Activated CD4-positive, alpha-beta T cell treated with anti-CD3 and anti-CD28 coated beads, Interleukin-2, amount 50 U/mL, for 1 hour (primary cell): ENCODE measurements around the gene TTC39C.
"Not testable (repeated sequence)": the region's sequence is repeated elsewhere in the genome, so short reads cannot be mapped to it uniquely, and the experiment has no call there.

Experiments
- DNase-seq: peaks from one replicate; pipeline ENCODE4 v3.0.0-alpha.2; 2020

TTC39C gene

DNA sequence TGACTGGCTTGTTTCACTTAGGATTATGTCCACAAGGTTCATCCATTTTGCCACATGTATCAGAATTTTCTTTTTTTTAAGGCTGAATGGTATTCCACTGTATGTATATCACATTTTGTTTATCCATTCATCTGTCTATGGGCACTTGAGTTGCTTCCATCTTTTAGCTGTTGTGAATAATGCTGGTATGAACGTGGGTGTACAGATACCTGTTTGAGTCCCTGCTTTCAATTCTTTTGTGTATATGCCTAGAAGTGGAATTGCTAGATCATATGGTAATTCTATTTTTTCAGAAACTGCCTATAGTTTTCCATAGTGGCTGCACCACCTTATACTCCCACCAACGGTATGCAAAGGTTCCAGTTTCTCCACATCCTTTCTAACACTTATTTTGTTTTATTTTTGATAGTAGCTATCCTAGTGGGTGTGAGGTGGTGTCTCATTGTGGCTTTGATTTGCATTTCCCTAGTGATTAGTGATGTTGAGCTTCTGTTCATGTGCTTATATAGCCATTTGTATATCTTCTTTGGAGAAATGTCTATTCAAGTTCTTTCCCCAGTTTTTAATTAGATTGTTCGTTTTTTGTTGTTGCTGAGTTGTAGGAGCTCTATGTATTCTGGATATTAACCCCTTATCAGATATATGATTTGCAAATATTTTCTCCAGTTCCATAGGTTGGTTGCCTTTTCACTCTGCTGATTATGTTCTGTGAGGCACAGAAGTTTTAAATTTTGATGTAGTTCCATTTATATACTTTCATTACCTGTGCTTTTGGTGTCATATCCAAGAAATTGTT, 40.7 kb downstream of the TTC39C start:
- DNase-seq, result no peak

GRCh38 chr18:24055878-24056277, 41.3 kb downstream of the TTC39C start:
- no peak for DNase-seq

- no peak for DNase-seq
These were observed 42.0 kb downstream of the TTC39C start for GRCh38 chr18:24056506-24056905.

DNA sequence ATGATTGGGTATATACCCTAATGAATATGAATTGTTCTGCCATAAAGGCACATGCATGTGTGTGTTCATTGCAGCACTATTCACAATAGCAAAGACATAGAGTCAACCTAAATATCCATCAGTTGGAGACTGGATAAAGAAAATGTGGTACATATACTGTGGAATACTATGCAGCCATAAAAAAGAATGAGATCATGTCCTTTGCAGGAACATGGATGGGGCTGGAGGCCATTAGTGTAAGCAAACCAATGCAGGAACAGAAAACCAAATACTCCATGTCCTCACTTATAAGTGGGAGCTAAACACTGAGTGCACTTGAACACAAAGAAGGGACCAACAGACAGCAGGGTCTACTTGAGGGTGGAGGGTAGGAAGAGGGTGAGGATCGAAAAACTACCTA, 43.2 kb downstream of the TTC39C start:
- no peak for DNase-seq

DNA sequence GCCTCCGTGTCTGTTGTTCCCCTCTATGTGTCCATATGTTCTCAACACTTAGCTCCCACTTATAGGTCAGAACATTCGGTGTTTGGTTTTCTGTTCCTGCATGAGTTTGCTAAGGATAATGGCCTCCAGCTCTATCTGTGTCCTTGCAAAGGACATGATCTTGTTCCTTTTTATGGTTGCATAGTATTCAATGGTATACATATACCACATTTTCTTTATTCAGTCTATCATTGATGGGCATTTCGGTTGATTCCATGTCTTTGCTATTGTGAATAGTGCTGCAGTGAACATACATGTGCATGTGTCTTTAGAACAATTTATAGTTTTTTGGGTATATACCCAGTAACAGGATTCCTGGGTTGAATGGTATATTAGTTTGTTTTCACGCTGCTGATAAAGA, 44.8 kb downstream of the TTC39C start:
- not testable (repeated sequence) for DNase-seq

DNA sequence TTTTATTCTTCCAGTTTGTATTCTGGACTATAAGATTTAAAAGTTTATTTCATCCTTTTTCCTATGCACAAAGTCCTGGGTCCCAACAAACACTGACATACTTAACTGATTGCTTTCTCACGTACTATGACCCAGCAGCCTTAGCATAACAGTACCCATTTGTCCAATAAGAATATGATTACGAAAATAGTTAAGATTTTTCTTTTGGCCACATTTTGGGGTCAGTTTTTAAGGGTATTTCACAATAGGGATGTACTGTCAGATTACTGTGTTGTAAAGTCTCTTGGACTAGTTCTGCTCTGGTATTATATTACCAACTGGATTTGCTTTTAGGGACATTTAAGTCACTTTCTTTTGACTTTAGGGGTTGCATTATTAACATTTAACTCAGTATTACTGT, 46.1 kb downstream of the TTC39C start:
- no peak for DNase-seq

- DNase-seq, result no peak
These were observed 48.7 kb downstream of the TTC39C start for GRCh38 chr18:24063121-24063731.

DNA sequence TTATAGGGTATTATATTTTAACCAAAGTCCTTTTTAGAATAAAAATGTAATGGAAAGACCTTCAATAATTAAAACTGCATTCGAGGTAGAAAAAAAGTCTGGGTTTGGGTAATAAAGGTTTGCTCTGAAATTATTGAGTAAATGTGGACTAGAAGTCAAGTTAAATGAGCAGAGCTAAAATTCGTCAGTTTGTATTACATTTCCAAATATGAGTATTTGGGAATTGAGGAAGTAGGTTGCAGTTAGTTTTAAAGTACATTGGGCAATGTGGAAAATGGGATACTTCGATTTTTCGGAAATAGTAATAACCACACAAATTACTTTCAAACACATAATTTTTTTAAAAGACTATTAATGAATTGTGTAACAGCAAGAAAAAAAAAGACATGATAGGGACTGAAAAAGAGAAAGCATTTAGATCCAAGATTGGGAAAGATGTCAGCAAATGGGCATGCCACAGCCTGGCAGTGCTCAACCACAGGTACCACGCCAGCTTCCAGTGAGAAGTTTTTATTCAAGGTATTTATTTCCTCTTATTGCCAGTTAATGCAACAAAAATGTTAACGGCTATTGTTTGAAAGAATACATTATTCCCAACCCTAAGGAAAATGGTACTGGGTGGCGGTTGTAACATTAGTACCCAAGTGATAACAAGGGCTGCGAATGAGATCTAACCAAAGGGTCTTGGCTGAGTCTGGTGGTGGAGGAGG, 50.0 kb downstream of the TTC39C start:
- no peak for DNase-seq

- DNase-seq, result no peak
These were observed 51.4 kb downstream of the TTC39C start for GRCh38 chr18:24065906-24066305.

GRCh38 chr18:24068945-24069693, 54.6 kb downstream of the TTC39C start:
- no peak for DNase-seq

GRCh38 chr18:24071029-24071428, 56.5 kb downstream of the TTC39C start:
- DNase-seq, result no peak

DNA sequence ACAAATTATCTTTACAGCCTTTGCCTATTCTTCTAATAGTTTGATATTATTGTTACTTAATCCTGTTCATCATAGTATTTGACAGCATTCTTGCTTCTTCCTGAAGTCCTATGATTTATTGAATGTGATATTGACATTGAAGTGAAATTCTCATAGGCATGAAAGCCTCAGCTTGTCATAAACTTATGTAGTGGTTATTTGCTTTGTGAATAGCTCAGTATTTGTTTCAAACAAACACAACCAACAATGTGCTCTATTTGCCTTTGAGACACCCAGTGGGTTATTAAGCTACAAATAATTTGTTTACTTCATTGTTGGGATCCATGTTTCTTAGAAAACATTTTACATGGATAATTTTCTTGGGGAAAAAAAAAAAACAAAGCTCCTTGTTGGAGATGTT, 57.2 kb downstream of the TTC39C start:
- DNase-seq, result no peak

- DNase-seq, result no peak
These were observed 58.2 kb downstream of the TTC39C start for GRCh38 chr18:24072743-24073142.

DNA sequence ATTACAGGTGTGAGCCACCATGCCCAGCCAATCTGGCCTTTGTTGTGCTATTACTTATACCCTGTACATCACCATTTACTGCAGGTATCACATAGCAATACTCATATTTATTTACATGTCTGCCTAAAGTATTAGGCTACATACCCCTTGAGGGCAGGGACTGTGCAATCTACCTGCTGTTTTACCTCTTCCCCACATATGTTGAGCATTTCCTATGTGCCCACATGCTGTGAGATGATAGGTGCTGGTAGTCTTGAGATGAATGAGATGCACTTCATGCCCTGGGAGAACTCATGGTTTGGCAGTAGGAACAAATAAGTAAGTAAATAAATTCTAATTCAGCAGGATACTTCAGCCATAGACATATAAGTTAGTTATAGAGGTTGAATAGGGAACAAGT, 59.2 kb downstream of the TTC39C start:
- DNase-seq, result no peak

- not testable (repeated sequence) for DNase-seq
These were observed 60.2 kb downstream of the TTC39C start for GRCh38 chr18:24074757-24075156.

DNA sequence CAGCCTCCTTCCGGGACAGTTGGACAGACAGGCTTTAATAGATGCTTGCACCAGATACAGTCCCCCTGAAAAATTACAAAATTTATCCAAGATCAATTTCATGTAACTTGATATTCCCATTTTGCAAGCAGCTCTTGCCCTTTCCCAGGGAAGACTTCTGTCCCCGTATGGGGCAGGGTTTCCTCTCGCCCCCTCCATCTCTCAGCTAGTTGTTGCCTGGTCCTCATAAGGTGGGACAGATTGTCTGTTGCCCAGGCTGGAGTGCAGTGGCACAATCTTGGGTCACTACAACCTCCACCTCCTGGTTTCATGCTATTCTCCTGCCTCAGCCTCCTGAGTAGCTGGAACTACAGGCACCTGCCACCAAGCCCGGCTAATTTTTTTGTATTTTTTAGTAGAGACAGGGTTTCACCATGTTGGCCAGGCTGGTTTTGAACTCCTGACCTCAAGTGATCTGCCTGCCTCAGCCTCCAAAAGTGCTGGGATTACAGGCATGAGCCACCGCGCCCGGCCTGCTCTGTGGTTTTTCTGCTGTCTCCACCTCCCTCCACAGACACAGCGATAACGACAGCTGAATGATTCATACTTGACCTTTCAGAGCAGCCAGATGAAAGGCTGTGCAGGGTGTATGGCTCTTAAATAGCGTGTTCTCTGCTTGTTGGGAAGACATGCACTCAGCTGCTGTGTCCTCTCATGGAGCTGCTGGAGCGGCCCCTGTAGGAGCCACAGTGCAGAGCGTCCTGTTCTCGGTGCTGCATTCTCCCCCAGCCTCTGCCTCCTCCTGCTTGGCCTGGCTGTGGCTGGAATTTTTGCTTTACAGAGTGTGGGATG, 61.4 kb downstream of the TTC39C start:
- DNase-seq, result peak; percentile 60

DNA sequence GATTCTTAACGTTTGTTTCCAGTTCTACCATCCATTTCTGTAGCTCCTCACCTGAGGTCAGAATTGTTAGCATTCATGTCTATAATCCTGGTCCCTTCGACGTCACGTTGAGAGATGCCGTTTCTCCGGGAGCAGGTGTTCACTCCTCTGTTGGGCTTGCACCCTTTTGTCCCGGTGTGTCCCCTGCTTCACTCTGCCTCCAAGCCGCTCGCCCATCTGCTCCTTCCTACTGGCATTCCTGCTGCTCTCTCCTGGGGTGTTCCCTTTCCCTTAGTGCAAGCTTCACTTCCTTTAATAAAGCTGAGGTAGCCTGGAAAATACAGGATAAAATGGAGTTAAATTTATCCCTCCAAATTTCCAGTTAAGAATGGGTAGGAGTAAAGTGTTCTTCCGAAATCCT, 62.4 kb downstream of the TTC39C start:
- no peak for DNase-seq

GRCh38 chr18:24078391-24078790, 63.8 kb downstream of the TTC39C start:
- DNase-seq, result no peak

DNA sequence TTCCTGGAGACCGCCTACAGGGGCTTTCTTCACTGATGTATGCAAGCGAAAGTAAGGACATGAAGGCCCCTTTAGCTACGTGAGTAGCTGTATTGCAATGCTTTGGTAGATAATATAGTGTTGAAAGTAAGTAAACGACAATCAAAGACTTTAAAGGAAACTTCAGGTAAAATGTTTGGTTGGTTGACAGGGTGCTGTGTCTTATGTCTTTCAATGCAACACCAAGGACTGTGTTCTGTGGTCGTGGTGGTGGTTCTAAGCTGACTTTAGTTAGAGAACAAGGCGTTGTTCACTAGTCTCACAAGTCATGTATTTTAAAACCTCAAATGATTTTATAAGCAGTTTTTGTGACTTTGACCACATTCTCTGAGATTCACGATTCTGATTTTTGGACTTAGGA, 66.3 kb downstream of the TTC39C start:
- DNase-seq, result no peak

DNA sequence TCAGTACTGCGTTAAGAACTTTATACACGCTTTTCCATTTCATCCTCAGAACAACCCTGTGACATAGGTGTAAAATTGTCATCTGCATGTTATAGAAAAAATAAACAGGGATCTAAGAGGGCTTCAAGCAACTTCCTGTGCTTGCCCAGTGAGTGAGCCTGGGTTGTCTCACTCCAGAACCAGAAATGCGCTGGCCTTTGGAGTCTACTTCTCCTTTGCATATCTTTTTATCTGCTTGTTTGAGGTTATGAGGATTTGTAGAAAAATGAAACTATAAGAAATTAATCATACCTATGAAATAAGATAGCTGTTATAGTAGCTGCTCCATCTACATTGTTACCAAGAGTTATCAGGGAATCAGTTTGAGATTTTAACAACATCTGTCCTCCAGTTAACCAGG, 69.0 kb downstream of the TTC39C start:
- no peak for DNase-seq

- no peak for DNase-seq
These were observed 71.5 kb downstream of the TTC39C start for GRCh38 chr18:24086082-24086481.

DNA sequence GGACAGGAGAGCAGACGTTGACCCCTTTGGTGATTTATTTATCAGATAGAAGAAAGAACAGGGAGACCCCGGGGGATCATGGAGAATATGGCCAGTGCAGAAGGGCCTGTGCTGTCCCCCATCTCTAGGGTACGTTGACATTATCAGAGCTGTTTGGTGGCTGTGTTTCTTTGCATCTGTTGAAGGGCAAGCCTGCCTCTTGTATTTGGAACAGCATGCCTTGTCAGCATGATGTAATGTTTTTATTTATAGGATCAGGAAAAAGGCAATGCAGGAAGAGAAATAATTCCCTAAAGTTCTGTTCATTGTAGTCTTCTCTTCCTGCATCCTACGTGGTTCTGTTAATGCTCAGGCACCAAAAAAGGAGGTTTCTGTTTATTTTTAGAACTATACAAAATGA, 74.5 kb downstream of the TTC39C start:
- DNase-seq, result no peak
